GM18907 (cell line): ENCODE results near the gene ZFR2.
"Not testable (repeated sequence)": the region's sequence is repeated elsewhere in the genome, so short reads cannot be mapped to it uniquely, and the experiment has no call there.

Experiments used
- ATAC-seq: cut with Tn5 transposase; IDR thresholded peaks from one replicate; pipeline ENCODE4 v1.9.1; 2021; ENCODE audit warnings: mild to moderate bottlenecking, moderate library complexity; ENCODE audit not compliant: unreplicated experiment

The ZFR2 gene

GRCh38 chr19:3874695-3875094 lies 5.9 kb upstream of the ZFR2 start:
- not testable (repeated sequence) for ATAC-seq

DNA sequence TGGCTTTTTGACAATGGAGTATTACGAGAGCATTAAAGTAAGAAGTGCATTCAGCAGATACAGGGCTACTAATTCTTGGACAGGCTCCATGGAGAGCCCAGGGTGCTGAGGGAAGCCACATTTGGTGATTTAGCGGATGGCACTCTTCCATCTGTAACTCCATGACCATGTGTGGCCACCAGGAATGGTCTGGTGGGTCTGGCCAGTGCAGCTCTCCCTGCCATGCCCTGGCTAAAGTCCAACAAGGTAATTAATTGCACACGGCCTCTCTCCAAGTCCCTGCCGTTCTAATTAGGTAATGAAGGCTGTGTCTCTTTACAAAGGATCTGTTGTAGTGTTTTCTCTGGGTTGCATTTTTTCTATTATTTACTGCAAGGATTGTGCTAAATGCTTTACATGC lies 4.3 kb upstream of the ZFR2 start:
- ATAC-seq = no peak

GRCh38 chr19:3867971-3868769 lies 668 bp downstream of the ZFR2 start:
- ATAC-seq = no peak

DNA sequence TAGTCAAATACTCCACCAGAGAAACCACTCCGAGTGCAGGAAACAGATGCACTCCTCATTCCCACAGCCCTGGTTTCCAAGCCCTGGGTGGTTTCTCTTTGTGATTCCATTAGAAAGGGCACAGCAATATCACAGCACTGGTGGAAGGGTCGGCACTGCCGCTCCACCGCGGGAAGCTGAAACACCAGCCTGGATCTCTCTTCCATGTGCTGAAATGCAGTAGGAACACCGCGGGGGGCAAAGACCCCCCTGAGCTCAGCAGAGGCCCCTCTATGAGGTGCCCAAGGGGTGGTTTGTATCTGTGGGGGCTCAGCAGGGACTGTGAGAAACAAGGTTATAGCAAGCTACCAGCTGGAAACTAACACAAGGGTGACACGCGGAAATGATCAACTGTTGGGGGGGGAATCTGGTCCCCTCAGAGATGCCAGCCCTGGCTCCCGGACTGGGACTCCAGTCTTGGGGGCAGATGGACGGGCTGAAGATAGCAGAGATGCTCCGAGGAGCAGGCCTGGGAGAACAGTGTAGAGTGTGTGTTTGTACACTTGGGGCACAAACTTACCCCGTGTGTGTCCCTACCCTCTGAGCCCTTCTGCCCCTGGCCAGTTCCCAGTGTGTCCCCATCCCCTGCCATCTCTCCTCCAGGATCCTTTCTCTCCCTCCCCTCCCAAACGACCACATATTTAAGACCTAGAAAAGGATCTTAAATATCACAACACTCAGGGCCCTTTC lies 1.8 kb downstream of the ZFR2 start:
- no peak for ATAC-seq

DNA sequence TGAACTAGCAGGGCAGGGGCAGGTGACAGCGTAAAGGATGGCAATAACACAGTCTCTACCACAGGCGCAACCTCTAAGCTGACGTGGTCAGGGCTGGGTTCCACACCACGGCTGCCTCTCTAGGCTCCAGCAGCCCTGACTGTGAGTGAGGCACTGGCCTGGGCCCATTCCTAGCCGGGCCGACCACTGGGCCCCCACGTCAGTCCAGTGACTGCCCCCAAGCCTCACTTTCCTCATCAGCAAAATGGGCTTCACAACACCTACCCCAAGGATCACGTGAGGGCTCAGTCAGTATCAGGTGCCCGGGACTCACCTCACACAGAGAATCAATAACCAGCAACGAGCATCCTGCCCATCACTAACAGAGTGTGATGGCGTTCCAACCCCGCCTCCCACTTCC lies 5.2 kb downstream of the ZFR2 start:
- no peak for ATAC-seq

GRCh38 chr19:3862826-3863500 lies 5.9 kb downstream of the ZFR2 start:
- ATAC-seq = no peak

GRCh38 chr19:3860499-3860898 lies 8.3 kb downstream of the ZFR2 start:
- ATAC-seq = no peak

DNA sequence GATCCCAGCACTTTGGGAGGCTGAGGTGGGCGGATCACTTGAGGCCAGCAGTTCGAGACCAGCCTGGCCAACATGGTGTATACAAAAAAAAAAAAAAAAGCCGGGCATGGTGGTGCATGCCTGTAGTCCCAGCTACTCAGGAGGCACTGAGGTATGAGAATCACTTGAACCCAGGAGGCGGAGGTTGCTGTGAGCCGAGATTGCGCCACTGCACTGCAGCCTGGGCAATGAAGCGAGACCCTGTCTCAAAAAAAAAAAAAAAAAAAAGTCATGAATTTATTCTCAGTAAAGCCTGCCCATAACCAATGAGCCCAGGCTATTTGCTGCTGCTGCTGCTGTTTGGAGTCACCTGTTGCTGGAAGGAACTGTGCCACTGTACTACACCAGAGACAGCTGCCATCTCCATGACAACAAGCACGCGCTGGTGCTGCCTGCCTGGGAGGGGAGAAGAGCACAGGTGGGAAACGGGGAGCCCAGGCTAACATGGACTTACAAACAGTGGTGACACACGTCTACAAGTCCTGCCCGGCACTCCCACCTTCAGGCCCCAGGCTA lies 11.3 kb downstream of the ZFR2 start:
- ATAC-seq = no peak

GRCh38 chr19:3855320-3855719 lies 13.5 kb downstream of the ZFR2 start:
- no peak for ATAC-seq

DNA sequence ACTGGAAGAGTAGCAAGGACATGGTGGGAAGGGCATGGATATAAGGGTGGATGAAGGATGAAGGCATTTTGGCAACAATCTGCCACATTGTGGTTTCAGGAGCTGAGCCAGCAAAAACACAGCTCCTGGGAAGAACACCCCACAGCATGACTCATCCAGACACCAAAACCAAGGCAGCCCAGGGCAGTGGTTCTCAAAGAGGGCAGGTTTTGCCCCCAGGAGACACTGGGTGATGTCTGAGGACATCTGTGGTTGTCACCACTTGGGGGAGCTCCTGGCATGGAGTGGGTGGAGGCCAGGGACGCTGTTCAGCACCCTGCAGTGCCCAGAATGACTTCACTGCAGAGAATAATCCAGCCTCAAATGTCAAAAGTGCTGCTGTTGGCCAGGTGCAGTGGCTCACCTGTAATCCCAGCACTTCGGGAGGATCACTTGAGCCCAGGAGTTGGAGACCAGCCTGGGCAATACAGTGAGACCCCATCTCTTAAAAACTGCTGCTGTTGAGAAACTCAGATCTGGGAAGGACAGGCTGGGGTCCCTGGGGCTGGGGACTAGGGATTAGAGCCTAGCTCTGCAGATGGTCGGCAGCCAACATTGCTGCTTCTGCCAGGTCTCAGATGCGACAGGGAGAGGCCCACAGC lies 16.1 kb downstream of the ZFR2 start:
- ATAC-seq = no peak

- no peak for ATAC-seq
Observed at GRCh38 chr19:3852177-3852511, 16.7 kb downstream of the ZFR2 start.

GRCh38 chr19:3851254-3852176 lies 17.3 kb downstream of the ZFR2 start:
- ATAC-seq = no peak

GRCh38 chr19:3850320-3850972 lies 18.4 kb downstream of the ZFR2 start:
- ATAC-seq = no peak

- ATAC-seq = no peak
Observed at GRCh38 chr19:3849787-3850186, 19.1 kb downstream of the ZFR2 start.

GRCh38 chr19:3849092-3849491 lies 19.7 kb downstream of the ZFR2 start:
- no peak for ATAC-seq

- no peak for ATAC-seq
Observed at GRCh38 chr19:3844596-3844995, 24.2 kb downstream of the ZFR2 start.

DNA sequence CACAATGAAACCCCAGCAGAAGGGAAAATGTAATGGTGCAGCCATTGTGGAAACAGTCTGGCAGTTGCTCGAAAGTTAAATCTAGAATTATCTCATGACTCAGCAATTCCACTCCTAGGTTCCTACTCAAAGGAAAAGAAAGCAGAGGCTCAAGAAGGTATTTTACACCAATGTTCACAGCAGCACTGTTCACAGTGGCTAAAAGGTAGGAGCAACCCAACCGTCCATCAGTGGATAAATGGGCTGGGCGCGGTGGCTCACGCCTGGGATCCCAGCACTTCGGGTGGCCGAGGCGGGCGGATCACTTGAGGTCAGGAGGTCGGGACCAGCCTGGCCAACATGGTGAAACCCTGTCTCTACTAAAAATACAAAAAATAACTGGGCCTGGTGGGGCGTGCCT lies 25.9 kb downstream of the ZFR2 start:
- no peak for ATAC-seq

- ATAC-seq = no peak
Observed at GRCh38 chr19:3840804-3841203, 28.0 kb downstream of the ZFR2 start.

DNA sequence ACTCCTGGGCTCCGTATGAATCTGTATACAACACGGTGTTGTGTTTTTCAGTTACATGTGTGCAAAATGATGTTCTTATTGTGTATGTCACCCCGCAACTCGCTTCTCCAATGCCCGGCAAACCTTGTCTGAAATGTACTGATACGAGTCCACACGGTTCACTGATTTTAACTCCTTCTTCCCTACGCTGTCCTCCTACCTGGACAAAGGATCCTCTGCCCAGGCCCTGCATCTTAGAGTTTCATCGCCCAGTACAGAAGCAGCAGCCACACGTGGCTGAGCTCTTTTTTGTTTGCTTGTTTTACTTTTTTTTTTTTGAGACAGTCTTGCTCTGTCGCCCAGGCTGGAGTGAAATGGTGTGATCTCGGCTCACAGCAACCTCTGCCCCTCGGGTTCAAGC lies 28.9 kb downstream of the ZFR2 start:
- no peak for ATAC-seq

DNA sequence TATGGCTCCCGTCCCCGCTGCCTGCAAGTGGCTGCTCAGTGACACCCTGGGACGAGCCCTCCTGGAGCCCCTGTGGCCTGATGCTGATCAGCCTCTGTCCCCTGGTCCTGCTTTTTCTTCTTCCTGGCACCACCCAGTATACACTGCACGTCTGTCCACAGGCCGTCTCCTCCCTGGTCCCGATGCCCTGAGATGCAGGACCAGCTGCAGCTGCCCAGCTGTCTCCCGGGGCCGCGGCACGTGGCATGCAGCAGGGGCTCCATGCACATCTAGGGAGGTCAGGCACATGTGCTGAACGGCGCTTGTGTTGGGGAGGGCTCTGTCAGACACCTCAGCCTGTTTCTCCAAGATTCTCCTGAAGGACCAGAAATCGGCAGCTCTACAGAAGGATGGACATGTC lies 30.2 kb downstream of the ZFR2 start:
- no peak for ATAC-seq
